NCI-H2196 (cell line): ENCODE measurements around the gene CAMK1D.
"Not testable (repeated sequence)": the region's sequence is repeated elsewhere in the genome, so short reads cannot be mapped to it uniquely, and the experiment has no call there.

Source experiments
- DNase-seq: peaks from one replicate; lab custom pipeline; 2025; ENCODE audit not compliant: unreplicated experiment; lab: John Stamatoyannopoulos, UW

Gene CAMK1D

GRCh38 chr10:12340371-12340770 is 9.0 kb upstream of the CAMK1D start:
- no peak for DNase-seq

GRCh38 chr10:12340937-12341336 is 8.4 kb upstream of the CAMK1D start:
- DNase-seq: no peak

GRCh38 chr10:12341526-12341925 is 7.8 kb upstream of the CAMK1D start:
- DNase-seq: no peak

- no peak for DNase-seq
Measured at GRCh38 chr10:12344375-12345110, 4.8 kb upstream of the CAMK1D start.

GRCh38 chr10:12346707-12347106 is 2.6 kb upstream of the CAMK1D start:
- DNase-seq: no peak

- no peak for DNase-seq
Measured at GRCh38 chr10:12348294-12348869, 965 bp upstream of the CAMK1D start.

GRCh38 chr10:12349629-12350166 is 351 bp downstream of the CAMK1D start:
- no peak for DNase-seq

- DNase-seq: no peak
Measured at GRCh38 chr10:12350167-12350872, 973 bp downstream of the CAMK1D start.

GRCh38 chr10:12350925-12351324 is 1.6 kb downstream of the CAMK1D start:
- DNase-seq: no peak

- no peak for DNase-seq
Measured at GRCh38 chr10:12351447-12351846, 2.1 kb downstream of the CAMK1D start.

- DNase-seq: no peak
Measured at GRCh38 chr10:12351889-12352288, 2.5 kb downstream of the CAMK1D start.

- no peak for DNase-seq
Measured at GRCh38 chr10:12353399-12354242, 4.3 kb downstream of the CAMK1D start.

GRCh38 chr10:12354696-12355095 is 5.3 kb downstream of the CAMK1D start:
- DNase-seq: not testable (repeated sequence)

GRCh38 chr10:12355384-12355783 is 6.0 kb downstream of the CAMK1D start:
- no peak for DNase-seq

GRCh38 chr10:12357525-12358151 is 8.3 kb downstream of the CAMK1D start:
- no peak for DNase-seq

- no peak for DNase-seq
Measured at GRCh38 chr10:12358863-12359564, 9.7 kb downstream of the CAMK1D start.

- DNase-seq: no peak
Measured at GRCh38 chr10:12360461-12360860, 11.1 kb downstream of the CAMK1D start.

- not testable (repeated sequence) for DNase-seq
Measured at GRCh38 chr10:12361115-12361514, 11.8 kb downstream of the CAMK1D start.

- DNase-seq: no peak
Measured at GRCh38 chr10:12364559-12364958, 15.2 kb downstream of the CAMK1D start.

- no peak for DNase-seq
Measured at GRCh38 chr10:12367272-12367671, 17.9 kb downstream of the CAMK1D start.
